ENCODE results near the gene NUDT15. TPM values are rescaled to one million over a fixed set of nuclear protein-coding genes. Genes with fewer than 3 reads are reported as not detected.

Gene NUDT15
- total RNA-seq, 2 experiments from 2014 or later, result 17.8 to 26.8 TPM

DNA sequence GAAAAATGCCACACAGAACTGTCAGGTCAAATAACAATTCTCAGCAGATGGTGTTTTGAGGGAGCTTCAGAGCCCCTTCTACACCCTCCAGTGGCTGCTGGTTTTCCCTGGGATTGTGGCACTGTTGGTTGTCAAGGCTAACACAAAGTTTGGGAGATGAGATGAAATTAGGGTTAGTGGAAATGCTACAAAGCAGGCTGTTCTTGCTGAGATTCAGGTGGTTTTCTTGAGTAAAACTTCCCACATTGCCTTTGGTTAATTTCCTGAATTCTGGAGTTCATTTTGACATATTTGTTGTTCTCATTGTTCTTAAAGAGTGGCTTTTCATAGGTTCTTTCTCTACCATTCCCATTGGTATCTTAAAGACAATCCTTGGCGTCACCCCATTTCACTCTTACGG is 35.3 kb downstream of the NUDT15 start:
- no peak for DNase-seq (ENCODE audit: low spot score)
- H2AFZ ChIP-seq (ENCODE audit: low read length), result no peak overlapping the region
- no peaks in the 10 kb centered on the region for H4K20me1 ChIP-seq (ENCODE audit: insufficient read depth, low read length)
- ChIA-PET POLR2A (interaction anchor here (0.8 kb wide), 1 partner anchor 36 kb away, joined by 5 read pairs; no protein-coding TSS in a partner anchor), CTCF (ENCODE audit: unreplicated experiment) (no interaction called here)
- intact Hi-C loops (cut with micrococcal nuclease; ENCODE audit: unreplicated experiment), result no loop called here
- H3K4me3 ChIP-seq (ENCODE audit: low read depth, low read length, poor library complexity, severe bottlenecking), result no peak overlapping the region
- no peak overlapping the region for H3K4me2 ChIP-seq (ENCODE audit: low read length)
- no peak overlapping the region for H3K27ac ChIP-seq (ENCODE audit: low read depth, low read length, poor library complexity, severe bottlenecking)
- H3K9me3 ChIP-seq (ENCODE audit: low read length), result peaks cover 25% of the 10 kb centered on the region; the same call in 1 of the 2 replicates
- H3K79me2 ChIP-seq (ENCODE audit: insufficient read depth, low read depth, low read length), result peaks cover 9% of the 10 kb centered on the region; the same call in 1 of the 2 replicates
- TF ChIP-seq EZH2phosphoT487 (IDR thresholded peaks at IDR 0.05; ENCODE audit: borderline replicate concordance, low read depth, low read length) (no peak), CTCF (conservative IDR thresholded peaks at IDR 0.05; ENCODE audit: low read length) (no peak)
- H3K9me2 ChIP-seq (ENCODE audit: insufficient read depth, low read length), result no peaks in the 10 kb centered on the region
- peaks cover 100% of the 10 kb centered on the region for H3K36me3 ChIP-seq (ENCODE audit: insufficient read depth, low read length)
- BruUV-seq (replicated peaks), result no TSS peak
- no peaks in the 10 kb centered on the region for H3K4me1 ChIP-seq (ENCODE audit: insufficient read depth, low read length, poor library complexity, severe bottlenecking)

DNA sequence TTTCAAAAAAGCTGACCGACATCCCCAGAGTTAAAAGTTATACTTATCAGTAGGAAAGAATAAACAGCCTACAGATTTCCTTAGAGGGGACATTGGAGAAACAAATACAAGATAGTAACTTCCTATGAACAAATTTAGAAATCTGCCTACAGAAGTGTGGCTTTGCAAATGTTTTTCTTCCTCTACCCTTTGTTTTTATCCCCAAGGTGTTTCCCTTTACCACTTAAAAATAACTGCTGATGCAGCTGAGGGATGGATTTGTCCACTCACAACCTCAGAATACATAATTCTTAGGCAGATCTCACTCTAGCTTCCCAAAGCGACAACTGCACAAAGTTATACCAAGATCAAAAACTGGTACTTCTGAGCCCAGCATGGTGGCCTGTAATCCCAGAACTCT is 36.5 kb downstream of the NUDT15 start:
- DNase-seq (ENCODE audit: low spot score), result no peak
- POLR2A ChIA-PET, result no interaction called here
- CTCF ChIA-PET (ENCODE audit: unreplicated experiment), result no interaction called here

More for the DNA sequence above, 36.5 kb downstream of the NUDT15 start:
- peaks cover 11% of the 10 kb centered on the region; the same call in 1 of the 2 replicates for H3K79me2 ChIP-seq (ENCODE audit: insufficient read depth, low read depth, low read length)
- no peak overlapping the region for H3K4me3 ChIP-seq (ENCODE audit: low read depth, low read length, poor library complexity, severe bottlenecking)
- BruUV-seq (replicated peaks), result no TSS peak
- TF ChIP-seq CTCF (conservative IDR thresholded peaks at IDR 0.05; ENCODE audit: low read length) (no peak), EZH2phosphoT487 (IDR thresholded peaks at IDR 0.05; ENCODE audit: borderline replicate concordance, low read depth, low read length) (no peak)
- intact Hi-C loops (cut with micrococcal nuclease; ENCODE audit: unreplicated experiment), result no loop called here
- H2AFZ ChIP-seq (ENCODE audit: low read length), result no peak overlapping the region
- H3K4me2 ChIP-seq (ENCODE audit: low read length), result no peak overlapping the region
- H3K9me3 ChIP-seq (ENCODE audit: low read length), result peaks cover 25% of the 10 kb centered on the region; the same call in 1 of the 2 replicates
- H3K4me1 ChIP-seq (ENCODE audit: insufficient read depth, low read length, poor library complexity, severe bottlenecking), result peaks cover 10% of the 10 kb centered on the region
- no peak overlapping the region for H3K27ac ChIP-seq (ENCODE audit: low read depth, low read length, poor library complexity, severe bottlenecking)
- no peaks in the 10 kb centered on the region for H4K20me1 ChIP-seq (ENCODE audit: insufficient read depth, low read length)
- peaks cover 99% of the 10 kb centered on the region for H3K36me3 ChIP-seq (ENCODE audit: insufficient read depth, low read length)
- no peaks in the 10 kb centered on the region for H3K9me2 ChIP-seq (ENCODE audit: insufficient read depth, low read length)

Data from OCI-LY7 (cell line).